H1 (cell line): Measurements from ENCODE around the gene SLC16A11. TPM values are rescaled to one million over a fixed set of nuclear protein-coding genes. Genes with fewer than 3 reads are reported as not detected.

Experiments used
- CBX8 ChIP-seq: fragments of 300-800, 300-1000 bp; sonication (generic); IDR thresholded peaks from 2 replicates; pipeline ENCODE4 v1.7.1; 2016; ENCODE audit warnings: low read depth, low read length, borderline replicate concordance
- RNF2 ChIP-seq: fragments of 200-900, 300-1000 bp; sonication (generic); IDR thresholded peaks from 2 replicates; pipeline ENCODE4 v1.7.1; 2016; ENCODE audit warnings: borderline replicate concordance, low read depth, mild to moderate bottlenecking, antibody characterized with exemption, low read length; ENCODE audit not compliant: poor library complexity, severe bottlenecking; ENCODE audit errors: missing control alignments
- SIN3A ChIP-seq, 2 experiments: IDR thresholded peaks in 1 of 2; conservative IDR thresholded peaks in 1 of 2; 2 replicates each; pipeline ENCODE4 v1.6.1; 2011 to 2012; ENCODE audit warnings: low read length in 2 of 2, improper control_type of control experiment in 1 of 2, low read depth in 1 of 2, mild to moderate bottlenecking in 1 of 2
- SP2 ChIP-seq: IDR thresholded peaks from 2 replicates; pipeline ENCODE4 v1.6.1; 2012; ENCODE audit warnings: mild to moderate bottlenecking, low read length, inconsistent platforms
- TBP ChIP-seq: IDR thresholded peaks from 2 replicates; pipeline ENCODE4 v1.6.1; 2011; ENCODE audit warnings: low read depth, low read length, improper control_type of control experiment
- YY1 ChIP-seq: IDR thresholded peaks from 2 replicates; pipeline ENCODE4 v1.6.1; 2011; ENCODE audit warnings: low read depth, mild to moderate bottlenecking, low read length
- polyA plus RNA-seq, 7 experiments: library from polyadenylated mRNA; depleted of rRNA in 3 of 7; stranded (reverse) in 5 of 7; unstranded in 2 of 7; fragments of >200 nt in 5 of 7; fragments of 200-250 nt in 2 of 7; gene quantifications; 1 replicate in 5 of 7; 2 replicates in 1 of 7; 4 replicates in 1 of 7; pipeline versions ENCODE4 v1.2.1 to v1.2.3, GENCODE V29; 2011 to 2013; ENCODE audit warnings: missing spikeins in 2 of 7, mixed read lengths in 2 of 7
- total RNA-seq: library from RNA; stranded (reverse); fragmentation: NEBNext Ultra II Directional; extraction: Animal tissue kit (Norgen Biotek cat#: 25700); gene quantifications from 2 replicates; pipeline ENCODE4 v1.2.1, GENCODE V29; 2021

SLC16A11 gene
- total and polyA plus RNA-seq, 2 of the 8 experiments (the other 6 are each of a cell fraction or from before 2014, with no cell fraction given), result 0.35 to 0.39 TPM

GRCh38 chr17:7060165-7060891, 16.4 kb upstream of the SLC16A11 start (continued):
- TF ChIP-seq SP2 (no peak), SIN3A (conservative IDR thresholded peaks at IDR 0.05 in 1 of 2, IDR thresholded peaks at IDR 0.05 in 1 of 2; ENCODE audit: low read depth in 1 of 2, low read length in 2 of 2) (no peak), TBP (no peak), RNF2 (no peak), YY1 (no peak), CBX8 (no peak)
